CD4-positive, alpha-beta T cell treated with Interleukin-2 at 100 ng/mL for 4 hours (primary cell): ENCODE results near the gene CCDC6.
"Not testable (repeated sequence)": the region's sequence is repeated elsewhere in the genome, so short reads cannot be mapped to it uniquely, and the experiment has no call there.

ENCODE experiments used
- DNase-seq: peaks from one replicate; pipeline ENCODE4 v3.0.0-alpha.2; 2020; ENCODE audit warnings: low spot score

CCDC6 gene

GRCh38 chr10:59880971-59881510 is 25.3 kb downstream of the CCDC6 start:
- peak; percentile 56 for DNase-seq

GRCh38 chr10:59880019-59880717 is 26.2 kb downstream of the CCDC6 start:
- DNase-seq: no peak

DNA sequence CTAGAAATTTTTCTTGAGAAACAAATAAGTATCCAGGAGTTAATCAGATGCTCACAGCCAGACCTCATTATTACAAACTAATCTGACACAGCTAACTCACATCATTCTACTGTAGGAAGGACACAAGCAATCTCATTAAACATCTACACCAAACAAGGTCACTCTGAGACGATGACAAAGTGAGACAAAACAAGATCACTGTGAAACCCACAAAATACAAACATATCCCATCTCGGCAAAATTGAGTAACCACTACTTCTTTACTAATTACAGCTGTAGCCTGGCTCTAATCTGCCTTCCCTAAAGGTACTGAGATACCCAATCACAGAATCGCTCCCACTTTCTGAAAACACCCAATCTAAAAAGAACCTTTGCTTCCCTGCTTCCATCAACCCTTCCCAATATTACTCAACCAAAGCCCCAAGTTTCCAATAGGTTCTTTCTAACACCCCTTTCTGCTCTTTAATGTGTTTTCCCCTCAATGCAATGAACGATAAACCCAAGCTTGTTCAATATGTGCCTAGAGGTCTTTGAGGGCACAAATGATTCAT is 26.9 kb downstream of the CCDC6 start:
- peak; percentile 27 for DNase-seq

DNA sequence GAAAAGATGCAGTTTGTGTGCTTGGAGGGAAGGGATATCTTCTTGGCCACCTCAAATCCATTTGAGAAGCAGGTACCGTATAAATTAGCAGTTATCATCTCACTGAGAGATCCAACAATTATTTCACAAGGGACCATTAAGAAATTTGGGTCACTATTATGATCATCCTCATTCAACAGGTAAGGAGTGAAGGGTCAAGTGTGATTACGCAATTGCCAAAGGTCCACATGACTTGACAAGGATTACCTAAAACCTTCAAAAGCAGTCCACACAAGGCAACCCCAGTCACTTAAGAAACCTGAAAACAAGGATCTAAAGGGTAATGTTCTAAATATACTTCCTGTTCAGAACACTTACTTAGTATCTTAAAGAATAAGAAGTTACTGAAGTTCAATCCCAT is 27.4 kb downstream of the CCDC6 start:
- no peak for DNase-seq

- no peak for DNase-seq
These were observed 28.1 kb downstream of the CCDC6 start for GRCh38 chr10:59878289-59878688.

DNA sequence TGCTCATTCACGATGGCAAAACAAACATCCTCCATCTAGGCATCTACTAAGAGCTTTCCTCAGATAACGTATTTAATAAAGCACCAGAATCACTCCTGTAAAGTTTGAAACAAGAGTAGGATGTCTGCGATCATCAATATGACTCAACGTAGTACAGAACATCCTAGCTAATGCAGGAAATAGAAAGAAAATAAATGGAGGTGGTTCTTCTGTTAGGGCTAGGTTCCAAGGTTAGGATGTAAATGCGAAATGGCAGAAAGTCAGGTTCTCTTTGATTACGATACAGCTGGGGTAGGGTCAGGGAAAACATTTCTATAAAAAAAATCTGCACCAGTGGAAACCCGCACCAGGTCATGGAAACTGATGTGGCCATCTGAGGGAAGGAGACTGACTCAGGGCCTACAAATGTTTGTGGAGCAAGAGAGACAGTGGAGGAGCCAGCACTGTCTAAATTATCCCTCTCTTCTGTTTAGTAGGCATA is 29.1 kb downstream of the CCDC6 start:
- no peak for DNase-seq

DNA sequence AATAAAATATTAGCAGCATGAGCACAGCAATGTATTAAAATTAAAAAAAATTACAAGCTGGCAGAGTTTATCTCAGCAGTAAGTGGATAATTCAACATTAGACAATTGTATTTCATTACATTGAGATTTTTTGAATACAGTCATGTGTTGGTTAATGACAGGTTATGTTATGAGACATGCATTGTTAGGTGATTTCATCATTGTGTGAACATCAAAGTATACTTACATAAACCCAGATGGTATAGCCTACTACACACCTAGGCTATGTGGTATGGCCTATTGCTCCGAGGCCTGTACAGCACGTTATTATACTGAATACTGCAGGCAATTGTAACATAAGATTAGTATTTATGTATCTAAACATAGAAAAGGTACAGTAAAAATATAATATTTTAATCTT is 29.7 kb downstream of the CCDC6 start:
- no peak for DNase-seq

GRCh38 chr10:59876208-59876607 is 30.1 kb downstream of the CCDC6 start:
- DNase-seq: not testable (repeated sequence)

DNA sequence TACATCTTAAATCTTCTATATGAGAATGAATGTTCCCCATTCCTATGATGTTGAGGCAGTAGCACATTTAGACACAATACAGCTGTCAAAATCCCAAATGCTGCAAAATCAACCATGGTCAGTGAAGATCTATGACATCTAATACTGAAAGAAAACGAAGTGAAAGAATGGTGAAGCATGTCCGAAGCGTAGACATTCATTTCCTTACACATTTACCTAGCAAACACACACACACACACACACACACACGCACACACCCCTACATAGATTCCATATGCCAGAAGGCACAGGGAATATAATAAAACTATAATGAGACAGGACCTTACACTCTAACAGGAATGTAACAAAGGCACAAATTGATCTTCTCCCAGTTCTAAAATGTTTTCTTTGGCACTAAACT is 32.5 kb downstream of the CCDC6 start:
- DNase-seq: no peak

DNA sequence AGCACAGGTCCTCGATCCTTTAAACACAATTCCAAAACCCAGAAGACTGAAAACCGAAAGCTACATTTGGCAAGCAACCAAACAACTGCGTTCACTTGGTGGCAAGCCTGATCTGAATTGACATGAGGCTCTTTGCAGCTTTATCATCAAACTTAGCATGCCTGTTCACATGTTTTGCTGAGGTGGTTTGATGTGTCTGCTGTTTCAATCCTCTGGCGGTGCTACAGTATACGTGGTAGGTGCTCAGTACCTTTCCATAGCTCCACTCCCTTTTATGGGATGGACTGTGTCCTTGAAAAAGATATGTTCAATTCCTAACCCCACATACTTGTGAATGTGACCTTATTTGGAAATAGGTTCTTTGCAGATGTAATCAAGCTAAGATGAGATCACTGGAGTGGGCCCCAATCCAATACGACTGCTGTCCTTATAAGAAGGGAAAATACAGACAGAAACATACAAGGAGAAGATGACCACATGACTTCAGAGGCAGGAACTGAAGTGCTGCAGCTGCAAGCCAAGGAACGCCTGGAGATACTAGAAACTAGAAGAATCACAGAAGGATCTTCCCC is 33.4 kb downstream of the CCDC6 start:
- DNase-seq: no peak

GRCh38 chr10:59870152-59870551 is 36.2 kb downstream of the CCDC6 start:
- no peak for DNase-seq

- DNase-seq: no peak
These were observed 36.8 kb downstream of the CCDC6 start for GRCh38 chr10:59869594-59869940.

DNA sequence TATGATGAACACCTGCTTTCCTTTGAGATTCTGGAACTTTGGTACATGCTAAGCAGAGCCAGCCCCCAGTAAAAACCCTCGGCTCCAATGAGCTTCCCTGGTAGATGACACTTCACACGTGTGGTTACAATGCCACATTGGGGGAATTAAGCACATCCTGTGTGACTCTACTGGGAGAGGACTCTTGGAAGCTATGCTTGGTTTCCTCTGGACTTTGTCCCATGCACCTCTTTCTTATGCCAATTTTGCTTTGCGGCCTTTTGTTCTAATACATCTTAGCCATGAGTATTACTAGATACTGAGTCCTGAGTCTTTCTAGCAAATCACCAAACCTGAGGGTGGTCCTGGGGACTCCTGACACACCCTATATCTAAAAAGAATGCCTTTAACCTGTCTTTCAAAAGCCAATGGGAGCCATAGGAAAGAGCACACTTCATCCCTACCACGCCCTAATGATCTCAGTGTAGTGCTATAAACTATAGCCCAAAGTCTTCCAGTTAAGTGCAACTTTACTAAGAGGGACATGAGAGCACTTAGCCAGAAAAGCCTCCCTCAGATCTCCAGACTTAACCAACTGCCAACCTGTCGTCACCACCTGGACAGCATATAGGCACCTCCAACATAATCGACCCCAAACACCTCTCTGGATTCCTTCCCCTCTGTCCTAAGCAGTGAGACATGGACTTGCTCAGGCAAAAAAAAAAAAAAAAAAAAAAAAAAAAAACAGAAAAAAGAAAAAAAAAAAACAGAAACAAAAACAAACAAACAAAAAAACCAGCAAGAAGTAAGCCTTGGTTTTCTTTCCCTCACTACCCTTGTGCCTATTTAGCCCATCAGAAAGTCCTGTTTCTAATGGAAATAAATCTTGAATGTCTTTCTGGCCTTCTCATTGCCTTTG is 37.4 kb downstream of the CCDC6 start:
- no peak for DNase-seq

DNA sequence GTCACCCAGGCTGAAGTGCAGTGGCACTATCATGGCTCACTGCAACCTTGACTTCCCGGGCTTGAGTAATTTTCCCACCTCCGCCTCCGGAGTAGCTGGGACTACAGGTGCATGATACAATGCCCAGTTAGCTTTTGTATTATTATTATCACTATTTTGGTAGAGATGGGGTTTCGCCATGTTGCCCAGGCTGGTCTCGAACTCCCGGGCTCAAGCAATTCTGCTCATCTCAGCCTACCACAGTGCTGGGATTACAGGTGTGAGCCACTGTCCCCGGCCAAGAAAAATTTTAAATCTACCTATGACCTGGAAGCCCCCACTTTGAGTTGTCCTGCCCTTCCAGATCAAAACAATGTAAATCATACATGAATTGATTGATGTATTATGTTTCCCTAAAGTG is 38.8 kb downstream of the CCDC6 start:
- DNase-seq: no peak

DNA sequence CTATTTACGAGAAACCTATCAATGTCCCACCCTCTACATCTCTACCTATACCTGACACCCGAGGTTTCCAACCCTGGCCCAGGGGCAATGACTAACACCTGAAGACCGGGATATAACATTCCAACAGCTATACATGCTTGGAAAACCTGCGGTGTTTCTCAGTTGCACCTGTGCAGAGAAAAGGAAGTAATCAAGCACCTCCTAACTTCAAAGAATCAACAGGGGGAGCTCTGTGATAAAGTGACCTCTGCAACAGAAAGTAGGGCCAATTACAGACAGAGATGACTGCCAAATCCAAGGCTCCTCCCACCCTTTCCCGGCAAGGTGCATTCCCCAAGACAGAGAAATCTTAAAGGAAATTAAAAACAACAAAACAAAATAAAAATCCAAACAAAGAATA is 41.3 kb downstream of the CCDC6 start:
- DNase-seq: peak; percentile 45

- DNase-seq: no peak
These were observed 42.0 kb downstream of the CCDC6 start for GRCh38 chr10:59864141-59864962.

- no peak for DNase-seq
These were observed 46.8 kb downstream of the CCDC6 start for GRCh38 chr10:59859570-59859969.

GRCh38 chr10:59857921-59858320 is 48.4 kb downstream of the CCDC6 start:
- no peak for DNase-seq

GRCh38 chr10:59857049-59857448 is 49.3 kb downstream of the CCDC6 start:
- no peak for DNase-seq

GRCh38 chr10:59856104-59856503 is 50.3 kb downstream of the CCDC6 start:
- no peak for DNase-seq

DNA sequence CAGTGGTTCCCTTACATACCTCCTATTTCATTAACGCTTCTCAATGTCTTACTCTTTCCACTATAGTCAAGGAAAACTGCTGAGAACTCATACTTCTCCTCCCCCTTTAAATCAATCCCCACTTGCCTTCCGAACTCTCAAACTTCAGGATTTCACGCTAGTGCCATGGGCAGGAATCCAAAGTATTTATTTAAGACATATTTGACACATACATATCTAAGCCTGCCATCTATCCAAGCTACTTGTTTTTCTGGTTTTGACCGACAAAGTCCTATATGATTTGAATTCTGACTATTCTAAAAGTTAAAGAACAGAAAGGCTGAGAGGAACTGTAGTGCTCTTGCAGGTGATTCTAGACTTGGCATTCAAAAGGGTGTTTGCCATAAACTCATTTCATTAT is 51.8 kb downstream of the CCDC6 start:
- DNase-seq: no peak

DNA sequence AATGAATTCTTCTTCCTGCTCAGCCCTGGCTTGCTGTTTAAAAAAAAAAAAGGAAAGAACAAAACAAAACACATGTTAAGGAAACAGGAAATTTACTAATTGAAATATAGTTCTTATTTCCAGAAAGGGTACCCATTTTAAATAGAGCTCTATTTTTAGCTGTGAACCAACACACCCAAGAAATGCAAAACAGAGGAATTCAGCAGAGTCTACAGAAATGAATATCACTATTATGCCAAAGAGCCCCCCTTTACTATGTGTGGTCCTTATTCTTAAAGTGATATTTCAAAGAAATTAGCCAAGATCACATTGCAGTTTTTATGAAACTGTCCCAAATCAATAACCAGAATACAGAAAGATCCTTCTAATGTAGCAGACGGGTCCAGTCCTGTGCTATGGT is 53.7 kb downstream of the CCDC6 start:
- no peak for DNase-seq
